ENCODE results near the gene RNF169. TPM values are rescaled to one million over a fixed set of nuclear protein-coding genes. Genes with fewer than 3 reads are reported as not detected.

RNF169 gene, protein sequence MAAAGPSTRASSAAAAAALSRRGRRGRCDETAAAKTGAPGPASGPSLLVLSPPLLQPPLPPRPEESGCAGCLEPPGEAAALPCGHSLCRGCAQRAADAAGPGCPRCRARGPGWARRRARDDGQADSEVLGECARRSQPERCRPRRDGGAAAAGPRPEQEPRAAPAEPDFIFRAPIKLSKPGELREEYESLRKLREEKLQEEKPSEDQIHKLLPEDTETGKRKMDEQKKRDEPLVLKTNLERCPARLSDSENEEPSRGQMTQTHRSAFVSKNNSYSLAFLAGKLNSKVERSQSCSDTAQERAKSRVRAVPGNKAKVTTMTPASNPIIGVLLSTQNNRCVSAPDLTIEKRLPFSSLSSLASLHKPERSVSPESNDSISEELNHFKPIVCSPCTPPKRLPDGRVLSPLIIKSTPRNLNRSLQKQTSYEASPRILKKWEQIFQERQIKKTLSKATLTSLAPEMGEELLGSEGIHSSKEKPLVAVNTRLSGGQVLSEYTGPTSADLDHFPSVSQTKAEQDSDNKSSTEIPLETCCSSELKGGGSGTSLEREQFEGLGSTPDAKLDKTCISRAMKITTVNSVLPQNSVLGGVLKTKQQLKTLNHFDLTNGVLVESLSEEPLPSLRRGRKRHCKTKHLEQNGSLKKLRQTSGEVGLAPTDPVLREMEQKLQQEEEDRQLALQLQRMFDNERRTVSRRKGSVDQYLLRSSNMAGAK
- total RNA-seq = 17.4 and 22.1 TPM in 2 replicates

DNA sequence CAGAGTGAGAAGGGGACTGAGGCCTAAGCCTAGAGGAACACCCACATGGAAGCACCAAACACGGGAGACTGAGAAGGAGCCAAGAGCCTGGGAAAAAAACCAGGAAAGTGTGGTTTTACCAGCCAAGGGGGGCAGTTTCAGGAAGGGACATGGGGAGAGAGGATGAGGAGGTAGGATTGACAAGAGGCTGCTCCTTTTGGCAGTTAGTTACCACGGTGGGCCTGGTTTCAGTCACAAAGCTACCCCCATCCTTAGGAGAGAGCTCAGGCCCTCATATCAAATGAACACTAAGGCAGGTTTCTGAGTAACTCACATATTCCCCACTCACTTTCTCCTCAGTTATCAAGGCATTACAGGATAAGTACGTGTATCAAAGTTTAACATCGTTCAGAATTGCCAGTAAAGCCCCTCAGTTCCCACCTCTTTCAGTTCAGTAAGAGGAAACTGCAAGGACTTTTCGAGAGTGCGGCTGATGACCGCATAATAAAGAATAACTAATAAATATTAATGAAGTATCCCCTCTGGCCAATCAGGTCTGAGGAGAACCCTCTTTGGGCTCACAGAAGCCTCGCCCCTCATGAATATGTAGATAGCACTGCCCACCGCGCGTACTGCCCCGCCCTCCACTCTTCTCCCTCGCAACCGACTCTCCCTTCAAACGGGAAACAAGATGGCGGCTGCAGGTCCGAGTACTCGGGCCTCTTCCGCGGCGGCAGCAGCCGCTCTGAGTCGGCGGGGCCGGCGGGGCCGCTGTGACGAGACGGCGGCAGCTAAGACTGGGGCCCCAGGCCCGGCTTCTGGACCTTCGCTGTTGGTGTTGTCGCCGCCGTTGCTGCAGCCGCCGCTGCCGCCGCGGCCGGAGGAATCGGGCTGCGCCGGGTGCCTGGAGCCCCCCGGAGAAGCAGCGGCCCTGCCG lies at the start of gene RNF169:
Gene RNF169, plus strand, starts transcription at position 639 of the 916 bp plus-strand sequence. Its CDS starts 32 bp downstream, at position 671.

DNA sequence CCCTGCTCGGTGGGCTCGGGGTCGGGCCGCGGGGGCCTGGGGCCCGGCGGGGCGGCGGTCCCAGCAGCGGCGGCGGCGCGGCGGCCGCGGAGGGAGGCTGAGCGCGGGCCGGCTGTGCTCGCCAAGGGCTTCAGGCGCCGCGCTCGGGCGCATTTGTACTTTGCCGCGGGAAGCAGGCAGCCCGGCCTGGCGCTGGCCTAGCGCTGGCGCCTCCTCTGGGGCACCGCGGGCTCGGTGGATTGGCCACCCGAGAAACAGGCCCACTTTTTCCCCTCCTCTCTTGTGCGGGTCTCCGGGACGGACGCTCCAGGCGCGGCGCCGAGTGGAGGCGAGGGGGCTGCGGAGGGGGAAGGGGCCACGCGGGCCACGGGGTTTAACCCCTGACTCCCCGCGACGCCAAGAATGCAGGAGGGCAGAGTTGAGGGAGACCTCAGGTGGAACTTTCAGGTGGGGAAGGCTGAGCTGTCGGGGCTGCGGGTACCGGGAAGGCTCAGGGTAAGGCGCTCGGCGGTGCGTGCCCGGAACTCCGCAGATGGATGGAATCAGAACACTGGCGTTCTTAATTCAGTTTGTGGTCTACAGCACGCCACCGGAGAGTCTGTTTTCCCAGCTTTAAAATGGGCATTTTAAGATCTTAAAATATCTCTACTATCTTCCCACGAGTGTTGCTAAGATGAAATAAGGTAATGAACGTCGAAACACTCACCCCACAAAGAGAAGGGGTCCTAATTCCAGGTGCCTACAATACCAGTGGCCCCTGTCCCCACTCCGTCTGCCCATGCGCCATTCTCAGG lies 17.2 kb upstream of the RNF169 start, which contains the start of gene CHRDL2:
Gene CHRDL2, minus strand, starts transcription at position 126 of the 794 bp plus-strand sequence. CDS start 538 bp downstream, outside the sequence.

Other genes with a start within 250 kb of the RNF169 start
- gene POLD3, start 156.3 kb upstream of the RNF169 start, total RNA-seq = 7.9 and 11.7 TPM in 2 replicates
- not detected in 2 replicates for gene CHRDL2, start 17.4 kb upstream of the RNF169 start, total RNA-seq
- 7.9 and 10.7 TPM in 2 replicates for gene XRRA1, start 200.2 kb downstream of the RNF169 start, total RNA-seq
- 35.9 and 39.8 TPM in 2 replicates for gene SPCS2, start 200.4 kb downstream of the RNF169 start, total RNA-seq
- 8.2 and 10.8 TPM in 2 replicates for gene NEU3, start 240.1 kb downstream of the RNF169 start, total RNA-seq

Data from nasal cavity respiratory epithelium epithelial cell of viscerocranial mucosa (primary cell).